ENCODE data around the gene CACNG4. TPM values are rescaled to one million over a fixed set of nuclear protein-coding genes. Genes with fewer than 3 reads are reported as not detected.

CACNG4 gene
- total and polyA plus RNA-seq, 2 of the 4 experiments (the other 2 are of a cell fraction): under 0.01 to 0.53 TPM

DNA sequence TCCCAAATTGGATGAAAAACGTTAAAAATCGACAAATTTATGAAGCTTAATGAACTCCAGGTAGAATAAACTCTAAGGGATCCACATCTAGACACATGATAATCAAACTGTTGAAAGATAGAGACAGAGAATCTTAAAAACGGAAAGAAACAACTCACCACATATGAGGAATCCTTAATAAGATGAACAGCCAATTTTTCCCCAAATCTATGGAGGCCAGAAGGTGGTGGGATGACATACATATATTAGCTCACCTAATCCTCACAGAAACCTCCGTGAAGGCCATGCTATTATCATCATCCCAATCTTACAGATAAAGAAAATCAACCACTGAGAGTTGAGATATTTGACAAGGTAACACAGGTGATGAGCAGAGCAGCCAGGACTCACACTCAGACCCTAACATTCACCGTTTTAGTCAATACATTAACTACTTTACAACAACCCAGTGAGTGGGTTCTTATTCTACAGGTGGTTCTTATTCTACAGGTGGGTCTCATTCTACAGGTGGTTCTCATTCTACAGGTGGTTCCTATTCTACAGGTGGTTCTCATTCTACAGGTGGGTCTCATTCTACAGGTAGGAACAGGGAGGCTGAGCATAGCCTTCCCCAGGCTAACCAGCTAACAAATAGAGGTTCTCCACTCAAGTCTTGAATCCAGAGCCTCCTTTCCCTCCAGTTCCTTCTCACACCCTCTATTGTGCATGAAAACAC is 84.7 kb downstream of the CACNG4 start:
- peaks cover 17% of the 10 kb centered on the region for H3K27me3 ChIP-seq (ENCODE audit: control insufficient read depth, insufficient read depth, low read length)
- H4K91ac ChIP-seq (ENCODE audit: insufficient read depth, low read depth, low read length): no peak overlapping the region
- CTCF ChIA-PET: no interaction called here
- H2AFZ ChIP-seq (replicated peaks; ENCODE audit: low read length, poor library complexity): no peak overlapping the region
- POLR2A ChIA-PET (ENCODE audit: unreplicated experiment): no interaction called here
- H4K20me1 ChIP-seq (ENCODE audit: insufficient read depth, low read length): no peaks in the 10 kb centered on the region
- dilution Hi-C loops (cut with HindIII; ENCODE audit: low sequenced_read_pairs, unreplicated experiment): no loop called here
- no peak overlapping the region for H3K18ac ChIP-seq (ENCODE audit: low read depth, low read length)
- H3K9me3 ChIP-seq (ENCODE audit: control insufficient read depth, insufficient read depth, low read length): peaks cover 20% of the 10 kb centered on the region
- no peaks in the 10 kb centered on the region for H3K79me1 ChIP-seq (ENCODE audit: low read depth in 1 of 2, low read length in 2 of 2)
- H3K9ac ChIP-seq (ENCODE audit: low read depth, low read length): no peak overlapping the region
- no peaks in the 10 kb centered on the region for H3K36me3 ChIP-seq (ENCODE audit: control insufficient read depth, insufficient read depth, low read length)
- no peak overlapping the region for H4K8ac ChIP-seq (ENCODE audit: low read depth in 2 of 2, low read length in 2 of 2)
- H3K4me1 ChIP-seq (ENCODE audit: control insufficient read depth, insufficient read depth, low read length): no peaks in the 10 kb centered on the region
- no peak overlapping the region for H2AK5ac ChIP-seq (ENCODE audit: low read depth, low read length)
- H3K23ac ChIP-seq (ENCODE audit: low read depth, low read length): no peak overlapping the region
- in situ Hi-C loops (cut with MboI; ENCODE audit: low sequenced_read_pairs): no loop called here
- H3K4me3 ChIP-seq (ENCODE audit: insufficient read depth, low read depth, low read length): no peak overlapping the region
- H3K4ac ChIP-seq (ENCODE audit: low read depth, low read length): no peak overlapping the region
- no TSS peak for BruUV-seq (replicated peaks)
- H3K14ac ChIP-seq (replicated peaks; ENCODE audit: low read depth, low read length): no peak overlapping the region
- TF ChIP-seq BHLHE40 (IDR thresholded peaks at IDR 0.05; ENCODE audit: low read depth, low read length) (no peak), CHD1 (IDR thresholded peaks at IDR 0.05; ENCODE audit: low read depth, low read length) (no peak), MXI1 (IDR thresholded peaks at IDR 0.05; ENCODE audit: borderline replicate concordance, low read depth, low read length) (no peak), RFX5 (IDR thresholded peaks at IDR 0.05; ENCODE audit: low read depth, low read length) (no peak), RAD21 (IDR thresholded peaks at IDR 0.05; ENCODE audit: low read length) (no peak), FOS (IDR thresholded peaks at IDR 0.05; ENCODE audit: low read depth, low read length) (no peak), POLR2A (IDR thresholded peaks at IDR 0.05; ENCODE audit: low read depth, low read length) (no peak), MAFK (IDR thresholded peaks at IDR 0.05; ENCODE audit: low read depth, low read length) (no peak), NFE2L2 (IDR thresholded peaks at IDR 0.05; ENCODE audit: low read depth, low read length) (no peak), MAZ (IDR thresholded peaks at IDR 0.05; ENCODE audit: borderline replicate concordance, low read depth, low read length) (no peak)
- TF ChIP-seq, protein P1, sequence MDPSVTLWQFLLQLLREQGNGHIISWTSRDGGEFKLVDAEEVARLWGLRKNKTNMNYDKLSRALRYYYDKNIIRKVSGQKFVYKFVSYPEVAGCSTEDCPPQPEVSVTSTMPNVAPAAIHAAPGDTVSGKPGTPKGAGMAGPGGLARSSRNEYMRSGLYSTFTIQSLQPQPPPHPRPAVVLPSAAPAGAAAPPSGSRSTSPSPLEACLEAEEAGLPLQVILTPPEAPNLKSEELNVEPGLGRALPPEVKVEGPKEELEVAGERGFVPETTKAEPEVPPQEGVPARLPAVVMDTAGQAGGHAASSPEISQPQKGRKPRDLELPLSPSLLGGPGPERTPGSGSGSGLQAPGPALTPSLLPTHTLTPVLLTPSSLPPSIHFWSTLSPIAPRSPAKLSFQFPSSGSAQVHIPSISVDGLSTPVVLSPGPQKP (IDR thresholded peaks at IDR 0.05; ENCODE audit: borderline replicate concordance, low read depth, low read length): no peak
- TF ChIP-seq, protein P2, sequence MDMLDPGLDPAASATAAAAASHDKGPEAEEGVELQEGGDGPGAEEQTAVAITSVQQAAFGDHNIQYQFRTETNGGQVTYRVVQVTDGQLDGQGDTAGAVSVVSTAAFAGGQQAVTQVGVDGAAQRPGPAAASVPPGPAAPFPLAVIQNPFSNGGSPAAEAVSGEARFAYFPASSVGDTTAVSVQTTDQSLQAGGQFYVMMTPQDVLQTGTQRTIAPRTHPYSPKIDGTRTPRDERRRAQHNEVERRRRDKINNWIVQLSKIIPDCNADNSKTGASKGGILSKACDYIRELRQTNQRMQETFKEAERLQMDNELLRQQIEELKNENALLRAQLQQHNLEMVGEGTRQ (IDR thresholded peaks at IDR 0.05; ENCODE audit: low read depth, low read length): no peak
- TF ChIP-seq, protein P3, sequence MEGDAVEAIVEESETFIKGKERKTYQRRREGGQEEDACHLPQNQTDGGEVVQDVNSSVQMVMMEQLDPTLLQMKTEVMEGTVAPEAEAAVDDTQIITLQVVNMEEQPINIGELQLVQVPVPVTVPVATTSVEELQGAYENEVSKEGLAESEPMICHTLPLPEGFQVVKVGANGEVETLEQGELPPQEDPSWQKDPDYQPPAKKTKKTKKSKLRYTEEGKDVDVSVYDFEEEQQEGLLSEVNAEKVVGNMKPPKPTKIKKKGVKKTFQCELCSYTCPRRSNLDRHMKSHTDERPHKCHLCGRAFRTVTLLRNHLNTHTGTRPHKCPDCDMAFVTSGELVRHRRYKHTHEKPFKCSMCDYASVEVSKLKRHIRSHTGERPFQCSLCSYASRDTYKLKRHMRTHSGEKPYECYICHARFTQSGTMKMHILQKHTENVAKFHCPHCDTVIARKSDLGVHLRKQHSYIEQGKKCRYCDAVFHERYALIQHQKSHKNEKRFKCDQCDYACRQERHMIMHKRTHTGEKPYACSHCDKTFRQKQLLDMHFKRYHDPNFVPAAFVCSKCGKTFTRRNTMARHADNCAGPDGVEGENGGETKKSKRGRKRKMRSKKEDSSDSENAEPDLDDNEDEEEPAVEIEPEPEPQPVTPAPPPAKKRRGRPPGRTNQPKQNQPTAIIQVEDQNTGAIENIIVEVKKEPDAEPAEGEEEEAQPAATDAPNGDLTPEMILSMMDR (conservative IDR thresholded peaks at IDR 0.05; ENCODE audit: low read depth, low read length): no peak
- ATAC-seq (ENCODE audit: low read depth) (no peak), DNase-seq (no peak)
- H2BK15ac ChIP-seq (ENCODE audit: low read depth, low read length): no peak overlapping the region
- no peak overlapping the region for H3K27ac ChIP-seq (ENCODE audit: insufficient read depth, low read length)
- no peak overlapping the region for H2AK9ac ChIP-seq (replicated peaks; ENCODE audit: low read depth, low read length, poor library complexity)
- H2BK20ac ChIP-seq (ENCODE audit: low read depth, low read length): no peak overlapping the region
- H2BK120ac ChIP-seq (ENCODE audit: low read depth, low read length): no peak overlapping the region
- no peaks in the 10 kb centered on the region for H3K9me1 ChIP-seq (ENCODE audit: insufficient read depth, low read length)
- H3K4me2 ChIP-seq (ENCODE audit: low read depth, low read length): no peak overlapping the region
- H4K5ac ChIP-seq (ENCODE audit: low read depth, low read length): no peak overlapping the region
- H3K56ac ChIP-seq (ENCODE audit: extremely low read depth, insufficient read depth, low read length): no peak overlapping the region
- no CpG with 5 or more reads among the region's 5 CpGs for WGBS, 2 experiments (ENCODE audit: extremely low coverage in 2 of 2, insufficient read length in 1 of 2)
- intact Hi-C loops (cut with micrococcal nuclease): no loop called here
- H2BK5ac ChIP-seq (ENCODE audit: low read depth, low read length, poor library complexity, severe bottlenecking): no peak overlapping the region

All from IMR-90 (cell line).